HG02798 (cell line): ENCODE data around the gene LRRK1.

Experiments used
- ATAC-seq: cut with Tn5 transposase; IDR thresholded peaks from one replicate; pipeline ENCODE4 v1.9.1; 2021; ENCODE audit warnings: mild to moderate bottlenecking; ENCODE audit not compliant: unreplicated experiment, poor library complexity

The LRRK1 gene

GRCh38 chr15:100998630-100999029 lies 79.5 kb downstream of the LRRK1 start:
- no peak for ATAC-seq

GRCh38 chr15:100999369-100999768 lies 80.2 kb downstream of the LRRK1 start:
- ATAC-seq, result no peak

- ATAC-seq, result no peak
Measured at GRCh38 chr15:101000271-101000681, 81.1 kb downstream of the LRRK1 start.

DNA sequence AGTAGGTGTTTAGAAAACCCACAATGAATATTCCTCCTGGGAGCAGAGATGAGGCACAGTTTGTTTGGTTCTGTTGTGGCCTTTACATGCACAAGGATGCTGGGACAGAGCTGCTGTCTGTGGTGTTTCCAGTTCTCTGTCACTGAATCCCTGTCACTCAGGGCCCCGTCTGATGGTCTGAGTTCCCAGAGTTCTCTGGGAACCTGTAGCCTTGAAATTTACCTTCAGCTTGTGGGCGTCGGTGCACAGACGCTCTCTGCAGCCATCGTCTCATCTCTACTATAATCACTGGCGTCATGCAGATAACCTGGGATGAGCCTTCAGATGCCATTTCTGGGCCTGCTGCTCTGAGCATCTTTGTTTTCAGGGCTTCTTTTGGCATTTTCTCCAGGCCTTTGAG lies 81.9 kb downstream of the LRRK1 start:
- ATAC-seq, result no peak

DNA sequence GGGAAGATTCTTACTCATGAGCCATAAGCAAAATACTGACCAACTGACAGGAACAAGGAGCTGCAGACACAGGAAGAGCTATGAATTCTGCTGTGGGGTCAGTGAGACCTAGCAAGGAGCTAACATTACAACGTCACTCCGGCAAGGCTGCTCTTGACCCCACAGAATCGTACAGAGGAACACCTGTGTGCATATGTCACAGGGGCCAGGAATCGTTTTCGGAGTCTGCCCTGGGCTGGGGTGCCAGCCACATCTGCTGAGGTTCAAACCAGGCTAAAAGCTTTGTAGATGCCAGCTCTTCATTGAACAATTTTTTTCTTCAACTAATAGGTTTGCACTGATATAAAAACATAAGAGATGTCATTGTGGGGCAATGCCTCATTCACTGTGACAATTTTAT lies 82.6 kb downstream of the LRRK1 start:
- ATAC-seq, result no peak

DNA sequence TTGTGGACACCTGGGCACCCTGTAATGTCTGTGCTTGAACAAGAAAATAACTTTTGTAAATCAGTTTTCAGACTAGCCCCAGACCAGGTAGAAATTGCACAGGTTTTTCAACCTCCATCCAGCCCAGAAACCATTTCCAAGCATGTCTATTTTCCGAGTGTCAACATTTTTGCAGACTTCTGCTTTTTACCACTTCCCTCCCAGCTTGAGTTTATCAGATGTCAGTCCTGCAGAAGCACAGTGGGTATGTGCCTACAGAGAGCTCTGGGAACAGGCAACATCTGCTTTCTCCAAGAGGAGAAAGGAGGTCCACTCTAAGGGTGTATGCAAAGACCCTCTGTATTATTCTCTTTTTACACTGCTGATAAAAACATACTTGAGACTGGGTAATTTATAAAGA lies 83.9 kb downstream of the LRRK1 start:
- no peak for ATAC-seq

GRCh38 chr15:101003706-101004105 lies 84.5 kb downstream of the LRRK1 start:
- no peak for ATAC-seq

- no peak for ATAC-seq
Measured at GRCh38 chr15:101004500-101004899, 85.3 kb downstream of the LRRK1 start.

- ATAC-seq, result no peak
Measured at GRCh38 chr15:101004986-101005747, 86.0 kb downstream of the LRRK1 start.

- ATAC-seq, result peak; percentile 51
Measured at GRCh38 chr15:101006931-101007691, 88.0 kb downstream of the LRRK1 start.

- peak; percentile 84 for ATAC-seq
Measured at GRCh38 chr15:101008158-101009139, 89.3 kb downstream of the LRRK1 start.

GRCh38 chr15:101009176-101009575 lies 90.0 kb downstream of the LRRK1 start:
- no peak for ATAC-seq

DNA sequence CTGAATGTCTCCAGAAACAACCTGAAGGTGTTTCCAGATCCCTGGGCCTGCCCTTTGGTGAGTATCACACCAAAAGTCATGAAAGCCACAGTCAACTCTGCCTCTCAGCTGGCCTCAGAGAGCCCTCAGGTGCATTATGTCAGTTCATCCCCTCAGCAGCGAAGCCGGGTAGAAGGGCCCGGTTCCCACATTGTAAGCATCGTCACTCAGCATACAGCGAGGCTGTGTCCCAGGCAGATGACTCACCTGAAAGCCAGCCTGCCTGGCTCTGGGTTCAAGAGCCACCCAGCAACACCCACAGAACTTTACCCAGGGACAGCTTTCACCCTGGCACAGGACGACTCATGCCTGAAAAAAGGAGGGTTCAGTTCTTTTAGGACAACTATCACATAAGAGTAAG lies 91.6 kb downstream of the LRRK1 start:
- no peak for ATAC-seq

DNA sequence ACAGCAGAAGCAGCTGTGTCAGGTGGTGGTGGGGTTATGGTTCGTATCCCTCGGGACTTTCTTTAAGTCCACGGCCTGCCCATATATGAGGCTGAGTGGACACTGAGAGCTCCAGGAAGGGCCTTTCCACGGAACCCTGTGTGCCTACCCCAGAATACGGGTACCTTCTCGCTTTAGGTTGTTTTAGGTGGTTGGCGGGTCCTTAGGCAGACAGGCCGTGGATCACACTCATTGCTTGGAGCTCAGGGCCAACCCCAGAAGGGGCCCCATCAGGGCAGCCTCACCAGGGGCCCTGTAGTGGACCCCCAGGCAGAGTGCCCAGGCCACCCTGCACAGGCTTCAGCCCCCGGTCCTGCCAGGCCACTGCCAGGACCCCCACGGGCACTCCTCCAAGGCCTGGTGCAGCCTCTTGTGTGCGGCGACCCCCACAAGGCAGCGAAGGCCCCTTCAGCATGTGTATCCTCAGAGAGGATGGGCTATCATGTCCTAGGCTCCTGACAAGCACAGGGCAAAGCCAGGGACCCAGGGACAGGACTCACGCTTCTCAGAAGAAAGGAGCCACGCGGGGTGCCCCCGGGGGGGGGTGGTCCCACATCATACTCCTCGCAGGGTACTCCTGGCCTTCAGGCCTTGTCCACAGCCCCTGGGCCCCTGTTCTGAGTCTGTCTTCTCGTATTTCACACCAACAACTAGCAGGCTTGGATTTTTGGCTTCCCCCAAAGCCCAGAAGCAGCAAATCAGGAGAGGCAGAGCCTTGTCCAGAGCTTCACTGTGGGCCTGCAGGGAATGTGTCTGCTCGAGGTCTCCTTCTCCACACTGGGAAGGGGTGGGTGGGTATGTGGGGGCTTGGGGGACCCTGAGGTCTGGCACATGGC lies 93.4 kb downstream of the LRRK1 start:
- ATAC-seq, result no peak

GRCh38 chr15:101013201-101013550 lies 94.0 kb downstream of the LRRK1 start:
- no peak for ATAC-seq

DNA sequence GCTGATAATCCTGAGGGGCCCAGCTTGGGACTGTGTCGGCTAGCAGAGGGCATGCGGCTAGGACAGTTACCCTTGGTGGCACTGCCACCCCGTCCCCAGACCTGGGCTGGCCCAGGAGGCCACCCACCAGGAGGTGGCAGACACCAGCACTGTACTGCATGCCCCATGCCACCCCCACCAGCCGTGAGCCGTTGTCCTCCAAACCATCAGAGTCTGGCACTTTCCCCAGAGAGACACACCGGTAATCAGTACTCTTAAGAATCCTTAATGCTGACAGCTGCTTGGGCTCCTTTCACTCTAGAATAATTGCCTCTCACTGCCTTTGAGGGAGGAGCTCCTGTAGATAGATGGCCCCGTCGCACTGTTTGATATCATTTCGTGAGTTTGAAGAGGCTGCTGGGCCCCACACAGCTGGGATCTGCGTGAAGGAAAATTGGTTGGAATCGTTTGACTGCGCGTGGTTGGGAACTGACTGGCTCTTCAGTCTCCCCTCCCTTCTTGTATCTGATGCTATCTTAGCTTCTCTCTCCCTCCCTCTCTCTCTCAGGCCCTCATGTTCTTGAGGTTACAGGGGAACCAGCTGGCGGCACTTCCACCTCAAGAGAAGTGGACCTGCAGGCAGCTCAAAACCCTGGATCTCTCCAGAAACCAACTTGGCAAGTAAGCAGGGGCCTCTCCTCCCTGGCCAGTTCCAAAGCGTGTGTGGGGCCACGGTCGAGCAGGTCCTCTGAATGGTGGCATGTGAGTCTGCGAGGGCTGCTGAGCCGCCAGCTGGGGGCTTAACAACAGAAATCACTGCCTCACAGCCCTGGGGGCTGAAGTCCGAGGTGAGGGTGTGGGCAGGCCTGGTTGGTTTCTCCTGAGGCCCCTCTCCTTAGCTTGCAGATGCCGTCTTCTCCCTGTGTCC lies 94.9 kb downstream of the LRRK1 start:
- ATAC-seq, result no peak

DNA sequence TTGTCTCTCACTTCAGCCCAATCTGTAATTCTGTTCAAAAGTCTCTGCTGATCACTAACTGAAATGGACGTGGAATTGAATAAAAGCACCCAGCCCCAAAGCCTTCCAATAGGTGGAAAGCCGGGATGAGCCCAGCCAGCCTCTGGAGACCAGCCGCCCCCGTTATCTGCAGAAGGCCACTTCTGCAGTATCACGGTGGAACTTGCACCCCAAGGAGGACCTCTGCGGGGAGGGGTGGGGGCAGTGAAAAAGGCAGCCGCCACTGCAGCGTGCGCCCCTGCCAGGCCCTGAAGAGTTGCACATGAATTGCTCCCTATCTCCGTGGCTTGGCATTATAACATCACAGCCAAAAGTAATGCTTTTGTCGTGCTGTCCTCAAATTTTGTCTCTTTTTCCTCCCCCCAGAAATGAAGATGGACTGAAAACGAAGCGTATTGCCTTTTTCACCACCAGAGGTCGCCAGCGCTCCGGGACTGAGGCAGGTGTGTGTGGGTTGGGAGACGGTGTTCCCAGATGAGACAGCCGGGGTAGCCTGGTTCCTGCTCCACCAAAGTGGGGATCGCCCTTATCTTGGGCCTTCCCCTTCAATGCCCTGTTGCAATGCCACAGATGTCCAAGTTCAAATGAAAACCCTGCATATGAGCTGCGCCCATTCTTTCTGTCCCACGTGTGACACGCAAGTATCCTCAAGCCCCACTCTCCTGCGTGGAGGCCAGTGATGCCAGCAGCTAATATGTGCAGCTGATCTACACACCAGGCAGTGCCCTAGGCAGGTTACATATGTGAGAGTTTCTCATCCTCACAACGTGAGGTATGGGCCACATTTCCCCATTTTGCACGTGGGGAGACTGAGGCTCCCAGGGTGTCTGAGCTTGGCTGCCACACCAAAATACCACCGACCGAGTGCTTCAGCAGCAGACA lies 96.0 kb downstream of the LRRK1 start:
- peak; percentile 50 for ATAC-seq

DNA sequence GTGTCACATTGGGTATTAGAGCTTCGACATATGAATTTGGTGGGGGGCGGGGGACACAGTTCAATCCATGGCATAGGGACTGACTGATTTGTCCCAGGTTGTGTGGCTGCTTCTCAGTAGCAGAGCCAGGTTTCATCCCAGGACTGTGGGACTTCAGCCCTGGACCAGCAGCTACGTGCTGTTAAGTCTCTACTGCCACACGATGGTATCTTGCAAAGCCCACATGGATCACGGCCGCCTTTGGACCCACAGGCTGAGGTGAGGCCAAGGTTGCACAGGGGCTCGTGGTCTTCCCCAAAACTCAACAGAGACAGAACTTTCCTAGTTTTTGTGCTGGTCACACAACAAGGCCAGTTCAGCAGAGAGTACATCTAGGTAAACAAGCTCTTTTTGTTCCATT lies 97.4 kb downstream of the LRRK1 start:
- no peak for ATAC-seq
